Stimulated activated CD4-positive, alpha-beta T cell treated with anti-CD3 and anti-CD28 coated beads, Interleukin-12 subunit alpha, Interleukin-12 subunit beta, amount 100 ng/mL, for 4 hours (primary cell): ENCODE results near the gene NBEA.
A peak's percentile ranks its signal among the peaks of the same experiment; 100 is the strongest.
"Not testable (repeated sequence)": the region's sequence is repeated elsewhere in the genome, so short reads cannot be mapped to it uniquely, and the experiment has no call there.

Experiments used
- DNase-seq: peaks from one replicate; pipeline ENCODE4 v3.0.0-alpha.2; 2020

The NBEA gene, protein sequence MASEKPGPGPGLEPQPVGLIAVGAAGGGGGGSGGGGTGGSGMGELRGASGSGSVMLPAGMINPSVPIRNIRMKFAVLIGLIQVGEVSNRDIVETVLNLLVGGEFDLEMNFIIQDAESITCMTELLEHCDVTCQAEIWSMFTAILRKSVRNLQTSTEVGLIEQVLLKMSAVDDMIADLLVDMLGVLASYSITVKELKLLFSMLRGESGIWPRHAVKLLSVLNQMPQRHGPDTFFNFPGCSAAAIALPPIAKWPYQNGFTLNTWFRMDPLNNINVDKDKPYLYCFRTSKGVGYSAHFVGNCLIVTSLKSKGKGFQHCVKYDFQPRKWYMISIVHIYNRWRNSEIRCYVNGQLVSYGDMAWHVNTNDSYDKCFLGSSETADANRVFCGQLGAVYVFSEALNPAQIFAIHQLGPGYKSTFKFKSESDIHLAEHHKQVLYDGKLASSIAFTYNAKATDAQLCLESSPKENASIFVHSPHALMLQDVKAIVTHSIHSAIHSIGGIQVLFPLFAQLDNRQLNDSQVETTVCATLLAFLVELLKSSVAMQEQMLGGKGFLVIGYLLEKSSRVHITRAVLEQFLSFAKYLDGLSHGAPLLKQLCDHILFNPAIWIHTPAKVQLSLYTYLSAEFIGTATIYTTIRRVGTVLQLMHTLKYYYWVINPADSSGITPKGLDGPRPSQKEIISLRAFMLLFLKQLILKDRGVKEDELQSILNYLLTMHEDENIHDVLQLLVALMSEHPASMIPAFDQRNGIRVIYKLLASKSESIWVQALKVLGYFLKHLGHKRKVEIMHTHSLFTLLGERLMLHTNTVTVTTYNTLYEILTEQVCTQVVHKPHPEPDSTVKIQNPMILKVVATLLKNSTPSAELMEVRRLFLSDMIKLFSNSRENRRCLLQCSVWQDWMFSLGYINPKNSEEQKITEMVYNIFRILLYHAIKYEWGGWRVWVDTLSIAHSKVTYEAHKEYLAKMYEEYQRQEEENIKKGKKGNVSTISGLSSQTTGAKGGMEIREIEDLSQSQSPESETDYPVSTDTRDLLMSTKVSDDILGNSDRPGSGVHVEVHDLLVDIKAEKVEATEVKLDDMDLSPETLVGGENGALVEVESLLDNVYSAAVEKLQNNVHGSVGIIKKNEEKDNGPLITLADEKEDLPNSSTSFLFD (N-terminal part only)

DNA sequence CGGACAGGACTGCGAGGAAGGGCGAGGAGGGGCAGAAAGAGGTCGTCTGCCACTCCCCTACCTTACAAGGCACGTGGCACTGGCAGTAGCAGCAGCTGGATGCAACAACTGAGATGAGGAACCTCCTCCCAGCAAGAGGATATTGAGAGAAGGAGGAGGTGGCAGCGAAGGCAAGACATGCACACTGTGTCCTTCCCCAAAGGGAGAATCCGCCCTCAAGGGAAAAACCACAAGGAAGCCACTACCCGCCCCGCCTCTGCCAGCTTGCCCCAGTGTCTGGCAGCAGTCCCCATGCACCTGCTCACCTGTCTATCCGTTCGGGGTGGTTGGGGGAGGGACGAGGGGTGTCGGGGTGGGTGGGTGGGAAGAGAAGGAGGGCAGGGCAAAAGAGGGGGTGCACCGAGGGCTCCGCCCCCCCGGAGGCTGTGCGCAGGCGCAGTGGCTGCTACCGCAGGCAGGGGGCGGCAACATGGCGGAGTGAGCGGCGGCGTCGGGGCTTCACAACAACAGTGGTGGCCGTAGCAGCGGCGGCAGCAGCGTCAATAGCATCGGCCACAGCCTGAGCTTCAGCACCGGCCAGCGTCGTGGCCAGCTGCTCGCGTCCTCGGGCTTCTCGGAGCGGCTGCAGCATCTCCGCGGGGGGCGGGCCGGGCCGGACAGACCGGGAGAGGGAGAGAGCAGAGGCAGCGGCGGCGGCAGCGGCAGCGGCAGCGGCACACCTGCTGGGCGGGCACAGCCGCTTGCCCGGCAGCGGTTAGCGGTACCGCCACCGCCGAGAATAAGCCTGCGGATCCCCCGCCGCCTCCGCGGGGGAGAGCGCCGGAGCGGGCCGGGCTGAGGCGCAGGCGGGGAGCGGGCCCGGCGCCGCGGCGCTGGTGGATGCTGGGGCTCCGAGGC, at the start of gene NBEA:
NBEA (plus strand) TSS at position 436 of the 897 bp plus-strand sequence. CDS start 551 bp downstream, outside the sequence.
- peak; percentile 77 for DNase-seq

DNA sequence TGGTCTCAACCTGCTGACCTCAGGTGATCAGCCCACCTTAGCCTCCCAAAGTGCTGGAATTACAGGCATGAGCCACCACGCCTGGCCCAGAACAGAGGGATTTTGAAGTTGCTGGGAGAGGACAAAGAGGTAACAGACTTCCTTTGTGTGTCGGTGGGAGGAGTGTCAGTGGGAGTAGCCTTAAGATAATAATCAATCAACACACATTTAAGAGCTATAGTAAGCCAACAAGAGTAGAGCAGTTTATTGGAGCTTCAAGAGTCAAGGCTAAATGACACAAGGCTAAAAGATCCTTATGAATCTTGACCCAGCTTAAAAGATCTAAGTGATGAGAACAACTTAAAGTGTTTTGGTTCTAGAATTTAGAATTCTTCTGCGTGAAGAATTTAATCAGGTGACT, 47.3 kb upstream of the NBEA start:
- no peak for DNase-seq

DNA sequence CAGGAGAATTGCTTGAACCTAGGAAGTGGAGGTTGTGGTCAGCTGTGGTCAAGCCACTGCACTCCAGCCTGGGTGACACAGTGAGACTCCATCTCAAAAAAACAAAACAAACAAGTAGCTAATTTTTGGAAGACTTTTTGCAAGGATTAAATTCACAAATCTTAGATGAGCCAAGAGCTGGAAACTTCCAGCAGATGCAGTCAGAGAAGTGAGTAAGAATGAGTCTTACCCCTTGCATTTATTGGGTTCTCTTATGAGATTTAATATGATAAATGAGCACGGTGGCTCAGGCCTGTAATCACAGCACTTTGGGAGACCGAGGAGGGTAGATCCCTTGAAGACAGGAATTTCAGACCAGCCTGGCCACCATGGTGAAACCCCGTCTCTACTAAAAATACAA, 44.9 kb upstream of the NBEA start:
- DNase-seq: no peak

DNA sequence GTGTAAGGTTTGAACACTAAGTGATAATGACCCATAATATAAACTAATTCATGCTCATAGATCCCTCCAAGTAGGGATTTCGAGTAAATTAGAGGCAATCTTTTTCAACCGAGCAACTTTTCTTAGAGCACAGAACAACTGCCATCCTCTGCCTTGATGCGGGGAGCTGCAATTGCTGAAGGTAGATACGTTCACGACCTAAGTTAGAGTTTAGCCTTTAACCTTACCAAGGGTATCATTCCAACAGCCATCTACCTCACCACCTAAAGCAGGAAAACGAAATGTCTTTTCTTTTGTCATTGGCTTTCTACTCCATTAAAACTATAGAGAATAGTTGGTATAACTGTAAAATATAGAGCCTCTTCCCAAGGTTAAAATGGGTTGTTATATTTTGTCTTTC, 42.2 kb upstream of the NBEA start:
- DNase-seq: no peak

DNA sequence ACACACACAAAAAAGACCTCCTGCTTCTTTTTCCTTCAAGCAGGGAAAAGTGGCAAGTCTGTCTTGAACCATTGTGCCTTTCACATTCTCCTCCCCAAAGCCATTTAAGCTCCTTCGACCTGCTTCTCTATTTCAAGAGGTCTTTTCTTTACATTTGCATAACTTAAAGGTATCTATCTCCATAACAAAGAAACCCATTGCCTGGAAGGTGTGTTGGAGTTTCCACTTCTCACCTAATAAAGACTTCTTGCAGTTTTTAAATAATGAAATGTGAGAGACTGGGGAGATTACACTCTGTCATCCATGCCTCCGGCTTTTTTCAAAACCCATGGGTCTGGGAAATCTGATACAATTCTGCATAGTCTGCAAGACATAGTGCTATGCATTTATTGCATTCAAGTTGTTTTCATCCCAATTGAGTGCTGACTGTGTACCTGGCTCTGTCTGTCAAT, 41.8 kb upstream of the NBEA start:
- DNase-seq: no peak

DNA sequence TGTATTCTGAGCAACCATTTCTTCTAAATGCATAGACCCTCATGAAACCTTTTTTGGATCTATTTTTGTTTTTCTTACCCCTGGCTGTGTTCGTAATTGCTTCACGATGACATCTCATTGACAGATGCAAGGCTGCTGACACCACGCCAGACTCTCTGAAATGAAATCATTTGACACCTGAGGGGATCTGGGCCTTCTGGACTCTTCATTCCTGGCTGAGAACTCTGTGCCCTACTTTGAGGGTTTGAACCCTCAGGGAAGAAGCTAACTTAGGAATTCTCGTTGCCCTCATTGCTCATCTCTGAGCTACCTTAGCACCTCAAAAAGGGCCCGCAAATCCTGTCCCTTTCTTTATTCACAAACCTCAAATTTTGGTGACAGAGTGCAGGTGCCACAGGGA, 40.5 kb upstream of the NBEA start:
- DNase-seq: no peak

DNA sequence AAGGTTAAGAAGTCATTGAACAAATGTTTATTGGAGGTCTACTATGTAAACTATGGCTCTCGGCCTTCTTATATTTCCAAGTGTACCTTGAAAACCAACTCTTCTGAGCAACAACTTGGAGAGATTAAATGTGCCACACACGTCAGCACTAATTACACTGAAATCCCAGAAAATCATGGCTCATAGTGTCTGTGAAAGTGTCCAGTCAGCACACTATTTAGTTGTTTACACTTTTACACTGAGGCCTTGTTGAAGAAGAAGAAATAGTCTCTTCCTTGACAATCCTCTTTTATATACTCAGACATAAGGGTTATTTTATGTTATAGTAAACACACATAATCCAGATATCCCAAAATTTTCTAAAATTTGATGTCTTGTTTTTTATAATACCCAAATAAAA, 30.9 kb upstream of the NBEA start:
- no peak for DNase-seq

DNA sequence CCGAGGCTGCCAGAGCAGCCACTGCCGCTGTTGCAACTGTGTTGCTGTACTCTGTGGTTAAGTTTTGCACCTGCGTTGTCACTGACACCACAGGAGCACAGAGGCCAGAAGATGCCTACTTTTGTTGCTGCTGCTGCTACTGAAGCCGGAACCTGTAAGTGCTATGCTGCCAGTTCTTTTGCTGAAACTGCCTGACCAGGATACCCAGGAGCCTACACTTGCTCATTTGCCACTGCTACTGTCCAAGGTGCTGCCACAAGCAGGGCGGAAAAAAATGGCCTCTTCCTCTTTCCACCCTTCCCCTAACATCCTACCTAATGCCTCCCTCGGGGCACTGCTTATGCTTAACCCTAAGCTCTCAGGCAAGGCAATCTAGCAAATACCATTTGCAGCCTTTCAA, 29.0 kb upstream of the NBEA start:
- no peak for DNase-seq

DNA sequence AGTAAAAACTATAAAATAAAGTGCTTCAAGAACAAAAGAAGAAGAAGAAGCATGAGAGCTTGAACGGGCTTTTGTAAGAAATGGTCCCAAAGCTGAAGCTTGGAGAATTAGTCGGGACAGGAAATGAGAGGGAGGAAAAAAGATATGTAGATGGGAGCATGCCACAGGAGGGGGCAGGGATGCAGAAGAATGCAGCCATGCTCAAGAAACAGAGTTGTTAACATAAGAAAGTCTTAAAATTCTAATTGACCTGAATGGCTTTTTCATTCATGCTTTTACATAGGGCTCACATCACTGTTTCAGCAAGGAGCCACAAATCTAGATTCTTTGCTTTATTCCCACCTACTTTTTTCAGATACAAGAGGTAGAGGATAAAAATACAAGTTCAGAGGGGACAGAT, 27.7 kb upstream of the NBEA start:
- DNase-seq: no peak

DNA sequence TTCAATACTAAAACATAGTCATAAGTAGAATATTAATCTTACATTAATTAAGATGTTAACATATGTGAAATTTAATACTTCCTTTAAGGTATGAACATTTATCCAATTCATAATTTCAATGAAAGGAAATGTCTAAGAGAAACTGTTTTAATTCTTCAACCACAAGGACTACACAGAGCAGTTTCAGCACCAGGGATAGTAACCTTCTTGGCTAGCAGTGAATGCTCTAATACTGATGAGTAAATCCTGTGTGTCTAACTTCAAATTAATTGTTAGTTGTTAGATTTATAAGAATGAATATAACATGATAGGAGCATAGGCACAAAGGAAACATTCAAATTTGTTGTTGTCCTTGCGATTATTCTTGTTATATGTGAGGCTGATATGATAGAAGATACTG, 15.6 kb upstream of the NBEA start:
- no peak for DNase-seq

DNA sequence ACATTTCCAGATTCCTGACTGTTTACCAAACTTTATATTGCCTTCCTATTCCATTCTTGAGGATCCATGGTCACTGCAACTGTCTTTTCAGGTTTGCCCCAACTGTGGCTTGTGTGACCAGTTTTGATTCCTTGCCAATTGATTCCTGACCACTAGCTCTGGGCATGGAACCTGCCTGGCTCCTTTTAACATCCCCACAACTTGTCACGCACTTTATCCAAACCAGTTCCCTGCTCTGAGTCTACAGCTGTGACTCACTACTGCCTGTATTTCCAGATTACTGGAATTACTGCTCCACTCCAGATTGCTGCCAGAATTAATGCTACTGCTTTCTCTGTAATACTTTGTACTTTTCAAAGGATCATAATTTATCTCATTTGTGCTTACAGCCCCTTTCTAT, 13.4 kb upstream of the NBEA start:
- not testable (repeated sequence) for DNase-seq

DNA sequence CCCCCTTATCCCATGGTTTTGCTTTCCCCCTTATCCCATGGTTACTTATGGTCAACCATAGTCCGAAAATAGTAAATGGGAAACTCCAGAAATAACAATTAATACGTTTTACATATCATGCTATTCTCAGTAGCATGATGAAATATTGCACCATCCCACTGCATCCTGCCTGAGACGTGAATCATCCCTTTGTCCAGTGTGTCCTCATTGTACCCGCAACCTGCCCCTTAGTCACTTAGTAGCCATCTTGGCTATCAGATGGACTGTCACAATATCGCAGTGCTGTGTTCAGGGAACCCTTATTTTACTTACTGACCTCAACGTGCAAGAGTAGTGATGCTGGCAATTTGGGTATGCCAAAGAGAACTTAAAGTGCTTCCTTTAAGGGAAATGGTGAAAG, 10.5 kb upstream of the NBEA start:
- no peak for DNase-seq

DNA sequence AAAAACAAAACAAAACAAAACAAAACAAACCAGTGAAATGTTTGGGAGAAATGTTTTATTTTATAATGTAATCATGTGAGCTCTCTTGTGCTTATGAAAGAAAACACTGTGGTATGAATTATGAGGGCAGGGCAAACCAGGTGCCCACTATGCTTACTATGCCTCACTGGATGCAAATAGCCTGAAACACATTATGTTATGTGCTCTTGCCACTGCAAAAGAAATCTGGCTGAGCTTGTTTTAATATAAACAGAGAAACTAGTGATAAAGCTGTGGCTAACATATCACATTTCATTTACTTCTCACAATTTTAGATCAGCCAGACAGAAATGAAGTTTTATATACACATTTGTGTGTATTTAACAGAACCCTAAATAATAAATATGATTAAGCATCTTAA, 8.7 kb upstream of the NBEA start:
- no peak for DNase-seq

DNA sequence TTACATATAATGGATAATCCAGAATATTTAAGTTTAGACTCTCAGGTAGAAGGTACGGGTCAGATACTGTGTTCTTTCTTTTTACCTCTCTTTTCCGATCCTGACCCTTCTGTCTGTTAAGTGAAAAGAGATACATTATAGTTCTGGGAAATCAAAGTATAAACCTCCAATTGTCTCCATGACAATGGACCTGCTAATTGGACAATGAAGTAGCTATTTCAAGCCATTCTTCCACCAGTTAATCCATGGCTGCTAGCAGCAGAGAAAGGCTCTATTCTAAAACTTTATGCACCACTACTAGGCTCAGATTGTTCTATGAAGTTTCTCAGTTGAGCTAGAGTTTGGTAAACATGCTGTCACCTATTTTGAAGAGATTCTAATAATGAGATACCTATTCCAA, 8.3 kb upstream of the NBEA start:
- DNase-seq: no peak

DNA sequence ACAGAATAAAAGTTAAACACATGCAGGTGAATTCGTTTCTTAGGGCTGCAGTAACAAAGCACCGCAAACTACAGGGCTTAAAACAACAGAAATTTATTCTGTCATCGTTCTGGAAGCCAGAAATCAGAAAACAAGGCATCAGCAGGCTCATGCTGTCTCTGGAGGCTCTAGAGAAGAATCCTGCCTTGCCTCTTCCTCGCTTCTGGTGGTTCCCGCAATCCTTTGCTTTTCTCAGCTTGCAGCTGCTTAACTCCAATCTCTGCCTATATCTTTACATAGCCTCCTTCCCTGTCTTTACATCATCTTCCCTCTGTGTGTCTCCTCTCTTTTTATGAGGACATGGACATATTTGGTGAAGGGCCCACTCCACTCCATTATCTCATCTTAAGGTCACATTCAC, 6.2 kb upstream of the NBEA start:
- no peak for DNase-seq

DNA sequence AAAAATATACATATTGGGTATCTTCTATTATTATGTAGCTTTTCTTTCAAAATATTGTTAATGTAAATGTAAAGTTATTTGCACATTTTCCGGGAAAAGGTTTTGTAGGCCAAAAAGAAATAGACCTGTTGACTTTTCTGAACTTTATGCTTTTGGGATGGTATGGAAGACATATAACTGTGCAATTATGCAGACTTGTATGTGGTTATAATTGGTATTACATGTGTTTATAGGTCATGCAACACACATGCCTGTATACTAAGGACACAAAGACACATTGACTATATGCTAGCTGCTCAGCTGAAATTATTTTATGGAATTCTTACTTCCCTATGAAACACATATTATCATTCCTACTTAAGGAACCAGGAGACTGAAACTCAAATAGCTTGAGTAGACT, 2.3 kb upstream of the NBEA start:
- no peak for DNase-seq

DNA sequence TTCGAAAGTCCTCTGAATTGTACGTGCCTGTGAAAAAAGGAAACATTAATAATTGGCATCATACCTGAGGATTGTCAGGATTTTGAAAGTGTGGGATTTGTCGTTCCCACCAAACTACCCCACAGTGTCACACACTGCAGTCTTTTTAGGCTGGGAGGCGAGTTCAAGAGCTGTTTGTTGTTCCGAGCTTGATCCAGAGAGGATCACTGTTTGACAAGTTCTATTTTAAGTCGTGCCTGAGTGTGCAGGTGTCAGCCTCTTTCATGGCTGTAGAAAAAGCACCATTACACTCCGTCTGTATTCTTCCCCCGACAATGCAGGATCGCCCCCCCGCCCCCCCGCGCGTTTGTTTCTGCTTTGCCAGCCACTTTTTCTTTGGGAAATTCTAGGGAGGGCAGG, 635 bp upstream of the NBEA start:
- DNase-seq: no peak

DNA sequence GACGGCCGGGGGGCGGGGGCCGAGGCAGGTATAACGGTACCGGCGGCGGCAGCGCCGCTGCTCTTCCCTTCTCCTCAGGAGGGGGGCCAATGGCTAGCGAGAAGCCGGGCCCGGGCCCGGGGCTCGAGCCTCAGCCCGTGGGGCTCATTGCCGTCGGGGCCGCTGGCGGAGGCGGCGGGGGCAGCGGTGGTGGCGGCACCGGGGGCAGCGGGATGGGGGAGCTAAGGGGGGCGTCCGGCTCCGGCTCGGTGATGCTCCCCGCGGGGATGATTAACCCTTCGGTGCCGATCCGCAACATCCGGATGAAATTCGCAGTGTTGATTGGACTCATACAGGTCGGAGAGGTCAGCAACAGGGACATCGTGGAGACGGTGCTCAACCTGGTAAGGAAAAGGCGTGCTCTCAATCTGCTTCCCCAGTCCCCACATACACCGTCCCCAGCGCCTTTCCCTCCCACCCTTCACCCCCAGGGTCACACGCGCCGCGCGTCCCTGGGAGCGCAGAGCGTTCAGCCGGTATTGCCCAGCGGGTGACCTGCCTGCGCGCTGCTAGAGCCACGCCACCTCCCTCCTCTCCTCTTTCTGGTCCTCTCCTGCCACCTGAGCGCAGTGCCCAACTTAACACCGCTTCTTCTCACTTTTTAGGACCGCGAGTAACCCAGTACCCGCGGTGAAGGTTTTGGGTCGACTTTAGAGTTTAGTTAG, 814 bp downstream of the NBEA start:
- DNase-seq: no peak

DNA sequence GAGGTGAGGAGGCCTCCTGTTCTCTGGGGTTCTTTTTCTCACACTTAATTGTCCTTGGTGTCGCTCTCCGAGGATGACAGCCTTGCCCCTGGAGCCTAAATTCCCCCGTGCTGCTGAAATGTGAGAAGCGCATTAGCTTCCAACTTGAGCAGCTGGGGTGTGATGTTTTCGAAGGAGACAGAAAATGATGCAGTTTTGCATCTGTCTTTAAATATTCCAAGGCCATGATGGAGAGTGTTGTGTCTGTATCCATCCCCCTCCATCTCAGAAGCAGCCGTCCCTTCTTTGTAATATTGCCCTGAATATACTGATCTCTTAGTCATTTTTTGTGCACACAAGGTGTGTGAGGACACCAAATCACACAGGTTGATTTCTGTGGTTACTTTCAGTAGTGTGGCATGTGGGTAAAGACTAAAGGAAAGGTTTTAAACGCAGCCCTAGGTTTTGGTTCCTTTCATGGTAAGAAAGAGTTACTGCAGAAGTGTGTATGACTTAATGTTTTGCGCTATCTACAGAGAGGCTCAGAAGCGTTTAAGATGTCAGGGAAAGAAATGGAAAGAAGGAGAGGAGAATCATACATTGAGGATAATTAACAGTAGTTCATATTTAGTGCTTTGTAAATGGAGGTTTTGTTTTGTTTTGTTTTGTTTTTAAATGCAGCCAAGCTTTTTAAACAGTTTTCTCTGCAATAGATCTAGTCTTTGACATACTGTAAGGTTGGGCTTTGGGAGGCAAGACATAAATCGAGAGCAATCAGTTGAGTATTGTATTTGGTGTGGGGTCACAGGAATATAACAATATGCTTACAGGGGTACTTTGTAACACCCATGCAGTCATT, 1.6 kb downstream of the NBEA start:
- DNase-seq: no peak

DNA sequence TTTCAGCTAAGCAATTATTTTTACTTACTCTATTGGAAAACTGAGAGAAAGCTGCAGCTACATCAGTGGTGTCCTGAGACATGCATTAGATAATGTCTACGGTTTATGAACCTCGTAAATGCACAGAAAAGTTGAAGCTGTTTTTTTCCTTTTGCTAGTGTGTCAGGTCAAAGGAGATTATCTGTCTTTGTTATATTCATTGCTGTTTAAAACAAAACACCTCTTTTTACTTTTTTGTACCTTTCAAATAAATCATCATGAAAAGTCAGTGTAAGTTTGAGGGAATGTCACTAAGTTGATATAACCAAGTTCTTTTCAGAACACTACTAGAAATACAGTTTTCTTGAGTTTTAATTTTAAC, 2.2 kb downstream of the NBEA start:
- DNase-seq: no peak

DNA sequence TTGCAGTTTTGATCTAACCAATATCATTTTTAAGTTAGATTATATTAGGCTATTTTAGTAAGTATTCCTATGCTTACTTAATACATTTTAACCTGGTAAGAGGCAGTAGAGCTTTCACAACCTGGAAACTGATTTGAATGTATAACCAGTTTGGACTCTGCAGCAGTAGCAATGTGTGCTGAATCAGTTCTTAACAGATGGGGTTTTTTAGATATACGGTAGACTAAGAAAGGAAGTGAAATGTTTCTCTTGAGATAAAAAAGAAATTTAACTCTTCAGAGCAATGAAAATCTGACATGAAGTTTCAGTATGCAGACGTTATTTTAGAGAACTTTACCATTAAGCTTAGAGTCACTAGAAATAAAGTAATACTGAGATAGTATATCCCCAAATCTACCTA, 2.7 kb downstream of the NBEA start:
- DNase-seq: no peak
